PC-3 (cell line): ENCODE measurements around the gene CACNA1C. TPM values are rescaled to one million over a fixed set of nuclear protein-coding genes. Genes with fewer than 3 reads are reported as not detected.

Source experiments
- ATAC-seq: fragments of 200-7000 bp; cut with Tn5 transposase; 2 replicates; pipeline ENCODE4 v1.9.1; 2020; ENCODE audit warnings: mild to moderate bottlenecking, moderate library complexity
- BruUV-seq: library from RNA; stranded (reverse); fragments of 400-500 nt; replicated peaks from 2 replicates; lab custom pipeline; 2021; lab: Mats Ljungman, UMichigan
- CTCF ChIA-PET: fragments of 300-600 bp; sonication (Branson Sonifier 250); formaldehyde crosslinking; loops from one replicate; lab custom pipeline; 2022; ENCODE audit warnings: antibody characterized with exemption; lab: Charles Lee
- POLR2A ChIA-PET: fragments of 300-600 bp; sonication (Branson Sonifier 250); formaldehyde crosslinking; loops from one replicate; lab custom pipeline; 2022; ENCODE audit warnings: antibody characterized with exemption; ENCODE audit not compliant: unreplicated experiment; lab: Charles Lee
- DNase-seq: peaks from one replicate; pipeline ENCODE4 v3.0.0-alpha.2; 2015
- H2AFZ ChIP-seq: fragments of 300-600 bp; sonication (generic); 2 replicates; pipeline ENCODE4 v1.6.0; 2016; ENCODE audit warnings: antibody characterized with exemption, low read length
- H3F3A ChIP-seq: fragments of 300-600 bp; sonication (generic); one replicate; pipeline ENCODE4 v1.6.0; 2017; ENCODE audit warnings: antibody characterized with exemption, low read length, control low read depth, mild to moderate bottlenecking; ENCODE audit not compliant: unreplicated experiment
- H3K27ac ChIP-seq: fragments of 300-600 bp; sonication (generic); 2 replicates; pipeline ENCODE4 v1.5.1; 2016; ENCODE audit warnings: mild to moderate bottlenecking, low read length
- H3K27me3 ChIP-seq: fragments of 300-600 bp; sonication (generic); 2 replicates; pipeline ENCODE4 v1.6.1; 2016; ENCODE audit warnings: low read length, mixed read lengths
- H3K36me3 ChIP-seq: fragments of 300-600 bp; sonication (generic); 2 replicates; pipeline ENCODE4 v1.6.1; 2016; ENCODE audit warnings: low read depth, mixed run types, low read length, mixed read lengths
- H3K4me1 ChIP-seq: fragments of 300-600 bp; sonication (generic); 2 replicates; pipeline ENCODE4 v1.5.1; 2016; ENCODE audit warnings: low read length; ENCODE audit not compliant: insufficient read depth
- H3K4me2 ChIP-seq: fragments of 300-600 bp; sonication (generic); 2 replicates; pipeline ENCODE4 v1.6.0; 2016; ENCODE audit warnings: low read length
- H3K4me3 ChIP-seq: fragments of 300-600 bp; sonication (generic); 2 replicates; pipeline ENCODE4 v1.5.1; 2016; ENCODE audit warnings: mild to moderate bottlenecking, low read length, mixed read lengths
- H3K79me2 ChIP-seq: fragments of 300-600 bp; sonication (generic); 2 replicates; pipeline ENCODE4 v1.6.1; 2017; ENCODE audit warnings: low read length, mixed read lengths
- H3K9ac ChIP-seq: fragments of 300-600 bp; sonication (generic); 2 replicates; pipeline ENCODE4 v1.6.0; 2016; ENCODE audit warnings: mild to moderate bottlenecking, low read length
- H3K9me2 ChIP-seq: fragments of 300-600 bp; sonication (generic); replicated peaks from 2 replicates; pipeline ENCODE4 v1.6.1; 2016; ENCODE audit warnings: mixed run types, low read length, mixed read lengths
- H3K9me3 ChIP-seq: fragments of 300-600 bp; sonication (generic); 2 replicates; pipeline ENCODE4 v1.6.1; 2016; ENCODE audit warnings: low read length, mixed read lengths
- H4K20me1 ChIP-seq: fragments of 300-600 bp; sonication (generic); 2 replicates; pipeline ENCODE4 v1.6.1; 2016; ENCODE audit warnings: low read length, mixed read lengths
- EZH2 ChIP-seq: fragments of 300-600 bp; sonication (generic); IDR thresholded peaks from one replicate; pipeline ENCODE4 v1.6.1; 2017; ENCODE audit warnings: antibody characterized with exemption, mild to moderate bottlenecking, low read length; ENCODE audit not compliant: unreplicated experiment
- EZH2phosphoT487 ChIP-seq: fragments of 300-600 bp; sonication (generic); IDR thresholded peaks from 2 replicates; pipeline ENCODE4 v1.6.1; 2018; ENCODE audit warnings: mild to moderate bottlenecking, antibody characterized with exemption, low read length, borderline replicate concordance
- intact Hi-C: fragments of 100-400 bp; cut with micrococcal nuclease; formaldehyde crosslinking; loops from 2 replicates; pipeline ENCODE4 v1.9.0; 2023
- total RNA-seq: library from RNA; depleted of rRNA; stranded (reverse); fragments of >200 nt; gene quantifications from 2 replicates; pipeline ENCODE4 v1.2.3, GENCODE V29; 2014
- TF ChIP-seq, protein P1 (sequence below): fragments of 300-600 bp; sonication (generic); conservative IDR thresholded peaks from 2 replicates; pipeline ENCODE4 v1.5.1; 2017; ENCODE audit warnings: antibody characterized with exemption, low read depth, mild to moderate bottlenecking, low read length

CACNA1C gene
- total RNA-seq, 1 experiment from 2014 or later, result not detected

DNA sequence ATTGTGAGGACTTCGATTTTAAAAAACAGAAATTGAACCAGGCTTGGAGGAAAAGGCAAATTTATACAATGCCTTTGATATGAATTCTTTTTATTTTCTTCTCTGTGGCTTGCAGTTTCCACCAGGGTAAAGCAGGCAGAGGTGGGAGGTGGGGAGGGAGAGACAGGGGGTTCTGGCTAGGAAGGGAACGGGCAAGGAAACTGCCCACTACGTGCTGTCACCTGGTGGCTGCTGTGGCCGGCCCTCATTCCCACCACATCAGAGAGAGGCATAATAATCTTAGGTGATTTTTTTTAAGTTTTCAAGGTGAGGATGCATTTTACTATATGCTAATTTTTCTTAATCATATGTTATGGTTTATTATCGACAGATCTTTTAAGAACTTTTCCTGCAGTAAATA, 145.8 kb downstream of the CACNA1C start:
- H3K4me3 ChIP-seq, result no peak overlapping the region
- H3K27ac ChIP-seq, result no peak overlapping the region
- H3K36me3 ChIP-seq, result no peaks in the 10 kb centered on the region
- H3F3A ChIP-seq, result no peaks in the 10 kb centered on the region
- DNase-seq (no peak), ATAC-seq (no peak)
- ChIA-PET POLR2A (no interaction called here), CTCF (no interaction called here)
- H3K9me2 ChIP-seq, result no peaks in the 10 kb centered on the region
- H3K9ac ChIP-seq, result no peak overlapping the region
- no peaks in the 10 kb centered on the region for H4K20me1 ChIP-seq
- peaks cover 15% of the 10 kb centered on the region for H3K27me3 ChIP-seq
- TF ChIP-seq, protein P1, sequence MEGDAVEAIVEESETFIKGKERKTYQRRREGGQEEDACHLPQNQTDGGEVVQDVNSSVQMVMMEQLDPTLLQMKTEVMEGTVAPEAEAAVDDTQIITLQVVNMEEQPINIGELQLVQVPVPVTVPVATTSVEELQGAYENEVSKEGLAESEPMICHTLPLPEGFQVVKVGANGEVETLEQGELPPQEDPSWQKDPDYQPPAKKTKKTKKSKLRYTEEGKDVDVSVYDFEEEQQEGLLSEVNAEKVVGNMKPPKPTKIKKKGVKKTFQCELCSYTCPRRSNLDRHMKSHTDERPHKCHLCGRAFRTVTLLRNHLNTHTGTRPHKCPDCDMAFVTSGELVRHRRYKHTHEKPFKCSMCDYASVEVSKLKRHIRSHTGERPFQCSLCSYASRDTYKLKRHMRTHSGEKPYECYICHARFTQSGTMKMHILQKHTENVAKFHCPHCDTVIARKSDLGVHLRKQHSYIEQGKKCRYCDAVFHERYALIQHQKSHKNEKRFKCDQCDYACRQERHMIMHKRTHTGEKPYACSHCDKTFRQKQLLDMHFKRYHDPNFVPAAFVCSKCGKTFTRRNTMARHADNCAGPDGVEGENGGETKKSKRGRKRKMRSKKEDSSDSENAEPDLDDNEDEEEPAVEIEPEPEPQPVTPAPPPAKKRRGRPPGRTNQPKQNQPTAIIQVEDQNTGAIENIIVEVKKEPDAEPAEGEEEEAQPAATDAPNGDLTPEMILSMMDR, result no peak
- no peak for TF ChIP-seq EZH2phosphoT487
- TF ChIP-seq EZH2, result no peak
- H3K79me2 ChIP-seq, result no peaks in the 10 kb centered on the region
- H2AFZ ChIP-seq, result no peak overlapping the region
- H3K9me3 ChIP-seq, result no peaks in the 10 kb centered on the region
- intact Hi-C loops, result no loop called here
- no peak overlapping the region for H3K4me2 ChIP-seq
- no TSS peak for BruUV-seq
- H3K4me1 ChIP-seq, result no peaks in the 10 kb centered on the region

DNA sequence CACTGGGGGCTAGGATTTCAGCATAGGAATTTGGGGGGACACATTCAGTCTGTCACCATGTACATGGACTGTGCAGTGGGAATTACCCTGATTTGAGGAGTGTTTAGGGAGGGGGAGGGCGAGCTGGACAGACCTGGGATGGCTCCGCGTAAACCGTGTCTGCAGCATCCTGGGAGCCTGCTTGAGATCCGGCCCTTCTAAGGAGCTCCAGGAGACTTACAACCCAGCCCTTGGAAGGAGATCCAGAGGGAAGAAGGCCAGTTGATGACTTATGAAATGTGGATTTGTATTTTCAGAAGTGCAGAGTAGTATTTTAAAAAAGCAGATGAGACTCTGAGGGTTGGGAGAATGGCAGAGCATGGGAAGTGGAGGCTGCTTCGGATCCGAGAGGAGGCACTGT, 153.2 kb downstream of the CACNA1C start:
- Histone ChIP-seq H3K27ac (no peak overlapping the region), H3K9me3 (no peaks in the 10 kb centered on the region), H3K36me3 (no peaks in the 10 kb centered on the region), H3K27me3 (peaks cover 22% of the 10 kb centered on the region), H3K9ac (no peak overlapping the region), H2AFZ (no peak overlapping the region), H3K4me3 (no peak overlapping the region), H3K4me1 (no peaks in the 10 kb centered on the region), H4K20me1 (no peaks in the 10 kb centered on the region), H3K4me2 (no peak overlapping the region), H3K79me2 (no peaks in the 10 kb centered on the region), H3K9me2 (no peaks in the 10 kb centered on the region), H3F3A (no peaks in the 10 kb centered on the region)
- CTCF ChIA-PET, result no interaction called here
- POLR2A ChIA-PET, result interaction anchor here (0.6 kb wide), 1 partner anchor 25 kb away, joined by 3 read pairs; no protein-coding TSS in a partner anchor
- intact Hi-C loops, result no loop called here
- TF ChIP-seq, protein P1, result no peak
- TF ChIP-seq EZH2, result no peak
- no peak for TF ChIP-seq EZH2phosphoT487
- DNase-seq (no peak), ATAC-seq (no peak)
- no TSS peak for BruUV-seq

DNA sequence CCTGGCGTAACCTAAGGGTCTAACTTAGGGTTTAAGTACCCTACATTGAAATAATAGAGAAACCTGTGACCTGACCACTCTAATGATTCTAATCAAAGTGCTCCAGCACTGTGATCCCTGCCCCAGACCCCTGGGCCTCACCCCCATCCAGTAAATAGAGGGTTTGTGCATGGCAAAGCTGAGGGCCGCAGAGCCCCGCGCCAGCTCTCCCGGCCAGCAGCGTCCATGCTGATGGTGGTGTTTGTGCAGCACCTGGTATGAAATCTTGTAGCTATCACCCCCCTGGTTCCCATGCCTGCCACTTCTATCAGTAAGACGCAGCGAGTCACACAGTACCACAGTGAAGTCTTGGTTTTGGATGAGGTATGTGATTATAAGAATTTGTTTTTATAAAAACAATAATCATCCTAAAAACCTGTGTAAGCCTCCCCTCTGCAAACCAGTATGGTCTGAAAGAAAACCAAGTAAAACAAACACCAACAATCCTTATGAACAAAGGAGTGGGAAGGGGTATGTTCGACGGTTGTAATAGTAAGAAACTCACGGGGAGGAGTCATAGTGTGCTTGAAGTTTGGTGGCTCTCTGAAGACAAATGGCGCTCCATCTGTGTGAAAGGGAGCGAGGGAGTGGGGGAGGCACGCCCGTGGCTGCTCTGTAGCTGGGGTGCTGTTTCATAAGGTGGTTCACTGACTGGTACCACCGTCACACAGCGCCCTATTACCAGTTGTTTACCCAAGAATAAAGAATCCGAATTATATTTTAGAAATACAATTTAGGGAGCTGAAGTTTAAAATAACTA, 156.2 kb downstream of the CACNA1C start:
- DNase-seq (no peak), ATAC-seq (no peak)
- Histone ChIP-seq H3K27ac (no peak overlapping the region), H3K4me1 (no peaks in the 10 kb centered on the region), H3K27me3 (peaks cover 22% of the 10 kb centered on the region), H4K20me1 (no peaks in the 10 kb centered on the region), H3F3A (no peaks in the 10 kb centered on the region), H2AFZ (no peak overlapping the region), H3K4me3 (no peak overlapping the region), H3K36me3 (no peaks in the 10 kb centered on the region), H3K4me2 (no peak overlapping the region), H3K79me2 (no peaks in the 10 kb centered on the region), H3K9ac (no peak overlapping the region), H3K9me2 (no peaks in the 10 kb centered on the region), H3K9me3 (no peaks in the 10 kb centered on the region)
- POLR2A ChIA-PET, result no interaction called here
- TF ChIP-seq EZH2phosphoT487, result no peak
- TF ChIP-seq EZH2, result no peak
- TF ChIP-seq, protein P1, result no peak
- CTCF ChIA-PET, result no interaction called here
- intact Hi-C loops, result no loop called here
- no TSS peak for BruUV-seq
